ENCODE measurements around the gene ZBTB42.
A peak's percentile ranks its signal among the peaks of the same experiment; 100 is the strongest.

DNA sequence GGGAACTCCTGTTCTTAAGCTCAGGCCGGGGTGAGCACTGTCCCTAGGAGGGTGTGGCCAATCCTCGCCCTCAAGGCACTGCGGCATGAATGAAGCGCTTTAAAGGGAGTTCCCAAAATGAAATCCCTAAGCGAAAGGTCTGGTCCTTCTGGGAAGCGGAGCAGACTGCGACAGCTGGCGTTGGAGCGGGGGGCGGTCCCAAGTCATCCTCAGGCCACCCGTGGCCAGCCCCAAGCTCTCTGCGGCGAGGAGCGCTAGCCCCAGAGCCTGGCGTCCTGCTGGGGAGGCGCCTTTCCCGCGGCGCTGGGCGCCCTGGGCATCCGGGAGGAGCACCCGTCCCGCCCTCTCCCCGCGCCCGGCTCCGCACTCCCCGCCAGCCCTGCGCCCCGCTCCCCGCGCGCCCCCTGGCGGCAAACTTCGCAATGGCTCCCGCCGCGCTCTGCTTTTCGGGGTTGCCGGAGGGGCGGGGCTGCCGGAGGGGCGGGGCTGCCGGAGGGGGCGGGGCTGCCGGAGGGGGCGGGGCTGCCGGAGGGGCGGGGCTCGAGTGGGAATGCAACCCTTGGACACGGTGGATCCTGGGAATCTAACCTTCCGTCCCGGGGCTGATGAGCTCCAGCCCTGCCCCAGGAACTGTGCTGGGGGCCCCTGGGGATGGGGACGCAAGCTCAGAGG lies 25.4 kb downstream of the ZBTB42 start:
- TF ChIP-seq, protein P1, sequence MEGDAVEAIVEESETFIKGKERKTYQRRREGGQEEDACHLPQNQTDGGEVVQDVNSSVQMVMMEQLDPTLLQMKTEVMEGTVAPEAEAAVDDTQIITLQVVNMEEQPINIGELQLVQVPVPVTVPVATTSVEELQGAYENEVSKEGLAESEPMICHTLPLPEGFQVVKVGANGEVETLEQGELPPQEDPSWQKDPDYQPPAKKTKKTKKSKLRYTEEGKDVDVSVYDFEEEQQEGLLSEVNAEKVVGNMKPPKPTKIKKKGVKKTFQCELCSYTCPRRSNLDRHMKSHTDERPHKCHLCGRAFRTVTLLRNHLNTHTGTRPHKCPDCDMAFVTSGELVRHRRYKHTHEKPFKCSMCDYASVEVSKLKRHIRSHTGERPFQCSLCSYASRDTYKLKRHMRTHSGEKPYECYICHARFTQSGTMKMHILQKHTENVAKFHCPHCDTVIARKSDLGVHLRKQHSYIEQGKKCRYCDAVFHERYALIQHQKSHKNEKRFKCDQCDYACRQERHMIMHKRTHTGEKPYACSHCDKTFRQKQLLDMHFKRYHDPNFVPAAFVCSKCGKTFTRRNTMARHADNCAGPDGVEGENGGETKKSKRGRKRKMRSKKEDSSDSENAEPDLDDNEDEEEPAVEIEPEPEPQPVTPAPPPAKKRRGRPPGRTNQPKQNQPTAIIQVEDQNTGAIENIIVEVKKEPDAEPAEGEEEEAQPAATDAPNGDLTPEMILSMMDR (conservative IDR thresholded peaks at IDR 0.05 in 1 of 2, IDR thresholded peaks at IDR 0.05 in 1 of 2; ENCODE audit: extremely low read depth in 1 of 2, insufficient read depth in 1 of 2, low read depth in 1 of 2, low read length in 2 of 2), result peak; percentile 27 to 70
- TF ChIP-seq EZH2 (IDR thresholded peaks at IDR 0.05; ENCODE audit: borderline replicate concordance, low read length), result no peak
